HepG2 (cell line): Measurements from ENCODE around the gene TMEM171. TPM values are rescaled to one million over a fixed set of nuclear protein-coding genes. Genes with fewer than 3 reads are reported as not detected.

Experiments used
- ATAC-seq: fragments of 200-7000 bp; cut with Tn5 transposase; 3 replicates; pipeline ENCODE4 v1.9.1; 2020; ENCODE audit warnings: mild to moderate bottlenecking, moderate library complexity
- BruUV-seq: library from RNA; stranded (reverse); fragments of 400-500 nt; replicated peaks from 2 replicates; lab custom pipeline; 2021; lab: Mats Ljungman, UMichigan
- CTCF ChIA-PET: fragments of 300-600 bp; formaldehyde crosslinking; extraction: SDS; loops from one replicate; lab custom pipeline; 2021; ENCODE audit warnings: low total read pairs, inconsistent platforms, low intra/inter-chr PET ratio; lab: Yijun Ruan, JAX
- POLR2A ChIA-PET: fragments of 350-600 bp; sonication (Branson Sonifier 250); formaldehyde crosslinking; loops from one replicate; lab custom pipeline; 2020; ENCODE audit warnings: antibody characterized with exemption, inconsistent platforms; lab: Yijun Ruan, JAX
- DNase-seq: peaks from one replicate; pipeline ENCODE4 v3.0.0-alpha.2; 2015; ENCODE audit warnings: low spot score
- FAIRE-seq: peaks from 3 replicates; lab custom pipeline; 2011; peaks lifted over from hg19 to GRCh38; lab: Jason Lieb, UNC
- H2AFZ ChIP-seq: one replicate; pipeline ENCODE4 v1.6.1; 2011; ENCODE audit warnings: low read length, inconsistent platforms
- H3K27ac ChIP-seq: fragments of 300-600 bp; 3 replicates; pipeline ENCODE4 v1.8.0; 2011; ENCODE audit warnings: mixed run types, mild to moderate bottlenecking, mixed read lengths, low read length, inconsistent platforms; ENCODE audit not compliant: insufficient read depth; ENCODE audit errors: extremely low read length
- H3K27me3 ChIP-seq, 2 experiments: fragments of 200-600 bp in 1 of 2; 2 replicates in 1 of 2; 3 replicates in 1 of 2; pipeline versions ENCODE4 v1.6.0 to v1.8.0; 2011; ENCODE audit warnings: low read length in 2 of 2, mild to moderate bottlenecking in 2 of 2, moderate library complexity in 2 of 2, inconsistent platforms in 1 of 2; ENCODE audit not compliant: insufficient read depth in 2 of 2, control insufficient read depth in 1 of 2
- H3K36me3 ChIP-seq, 2 experiments: fragments of 200-600 bp in 1 of 2; replicated peaks in 1 of 2; 2 replicates in 1 of 2; 3 replicates in 1 of 2; pipeline versions ENCODE4 v1.5.1 to v1.8.0; 2011; ENCODE audit warnings: low read length in 2 of 2, inconsistent platforms in 1 of 2; ENCODE audit not compliant: insufficient read depth in 2 of 2, control insufficient read depth in 1 of 2
- H3K4me1 ChIP-seq: 2 replicates; pipeline ENCODE4 v1.5.1; 2012; ENCODE audit warnings: low read length, inconsistent platforms; ENCODE audit not compliant: insufficient read depth
- H3K4me2 ChIP-seq: 2 replicates; pipeline ENCODE4 v1.6.0; 2011; ENCODE audit warnings: low read depth, low read length, inconsistent platforms
- H3K4me3 ChIP-seq, 3 experiments: fragments of 200-600 bp in 1 of 3; sonication (generic), shearing (Covaris generic) in 1 of 3; replicated peaks in 1 of 3; 2 replicates each; pipeline ENCODE4 v1.5.1; 2011 to 2016; ENCODE audit warnings: low read length in 3 of 3, inconsistent platforms in 2 of 3, low read depth in 2 of 3, mild to moderate bottlenecking in 2 of 3, control low read depth in 1 of 3, mixed read lengths in 1 of 3; ENCODE audit not compliant: insufficient read depth in 1 of 3
- H3K79me2 ChIP-seq: one replicate; pipeline ENCODE4 v1.6.1; 2011; ENCODE audit warnings: low read length, inconsistent platforms; ENCODE audit not compliant: insufficient read depth
- H3K9ac ChIP-seq: 2 replicates; pipeline ENCODE4 v1.6.0; 2011; ENCODE audit warnings: mild to moderate bottlenecking, low read depth, low read length, inconsistent platforms; ENCODE audit not compliant: insufficient read depth
- H3K9me3 ChIP-seq: 2 replicates; pipeline ENCODE4 v1.5.1; 2012; ENCODE audit warnings: mild to moderate bottlenecking, low read length
- H4K20me1 ChIP-seq: 2 replicates; pipeline ENCODE4 v1.6.0; 2011; ENCODE audit warnings: inconsistent platforms, mild to moderate bottlenecking, low read length, moderate library complexity; ENCODE audit not compliant: insufficient read depth
- MATR3 ChIP-seq: sonication (generic); formaldehyde crosslinking; IDR thresholded peaks from 2 replicates; pipeline ENCODE4 v1.4.0; 2020; ENCODE audit warnings: missing genetic modification reagents
- ZBTB21 ChIP-seq: sonication (generic); formaldehyde crosslinking; IDR thresholded peaks from 2 replicates; pipeline ENCODE4 v1.4.0; 2020; ENCODE audit warnings: missing genetic modification reagents
- ZNF232 ChIP-seq: sonication (generic); formaldehyde crosslinking; IDR thresholded peaks from 2 replicates; pipeline ENCODE4 v1.4.0; 2020; ENCODE audit warnings: missing genetic modification reagents, borderline replicate concordance
- WGBS: methylation state at CpG from one replicate; pipeline ENCODE4 v1.1.6; 2017; ENCODE audit warnings: low lambda C conversion rate; 5-methylcytosine and 5-hydroxymethylcytosine counted together
- in situ Hi-C: cut with HindIII; loops from 2 replicates; pipeline ENCODE4 v1.10.0; 2017; ENCODE audit warnings: low pct_unique_long_range_greater_than_20kb; ENCODE audit not compliant: extremely low pct_ligation_motif_present
- intact Hi-C: fragments of 100-400 bp; cut with micrococcal nuclease; formaldehyde crosslinking; loops from one replicate; pipeline ENCODE4 v1.10.0; 2022; ENCODE audit not compliant: unreplicated experiment
- polyA plus RNA-seq, 8 experiments: library from polyadenylated mRNA; depleted of rRNA in 3 of 8; stranded (reverse) in 7 of 8; unstranded in 1 of 8; fragments of >200 nt; fragmentation: Illumina TruSeq in 4 of 8; extraction: Trizol in 4 of 8; gene quantifications; 2 replicates each; pipeline versions ENCODE4 v1.2.1 to v1.2.3, GENCODE V29; 2011 to 2016; ENCODE audit warnings: low read depth in 4 of 8, missing spikeins in 1 of 8, mixed read lengths in 1 of 8; ENCODE audit not compliant: insufficient read depth in 1 of 8
- total RNA-seq, 5 experiments: library from RNA; depleted of rRNA; stranded (reverse); fragments of >200 nt; fragmentation: Illumina TruSeq; extraction: Trizol; gene quantifications; 2 replicates each; pipeline ENCODE4 v1.2.3, GENCODE V29; 2016; ENCODE audit warnings: low read depth in 1 of 5
- TF ChIP-seq, protein P1 (sequence below): sonication (generic); formaldehyde crosslinking; IDR thresholded peaks from one replicate; pipeline ENCODE4 v1.5.1; 2020; ENCODE audit warnings: mild to moderate bottlenecking, missing genetic modification reagents; ENCODE audit errors: not compliant biosample characterization
- TF ChIP-seq, protein P2 (sequence below): sonication (generic); formaldehyde crosslinking; IDR thresholded peaks from 2 replicates; pipeline ENCODE4 v1.5.1; 2020; ENCODE audit warnings: mild to moderate bottlenecking, missing genetic modification reagents, moderate library complexity

The TMEM171 gene
- total and polyA plus RNA-seq, 2 of the 13 experiments (the other 11 are each of a cell fraction or from before 2014, with no cell fraction given): 0.12 TPM; not detected in 1

DNA sequence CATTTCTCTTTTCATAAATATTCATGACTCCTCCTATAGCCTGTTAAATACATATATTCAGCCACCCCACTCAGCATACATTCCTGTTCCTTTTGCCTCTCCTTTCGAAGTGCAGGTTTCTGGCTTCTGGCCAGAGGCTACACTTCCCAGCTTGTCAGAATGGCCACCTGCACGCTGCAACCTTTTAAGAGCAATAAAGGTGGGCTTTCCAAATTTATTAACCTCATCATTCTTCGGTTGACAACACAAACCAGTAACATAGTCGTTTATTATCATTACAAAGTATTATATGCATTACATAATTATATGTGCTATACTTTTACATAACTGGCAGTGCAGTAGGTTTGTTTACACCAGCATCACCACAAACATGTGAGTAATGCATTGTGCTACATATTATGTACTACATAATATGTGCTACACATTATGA is 16.5 kb upstream of the TMEM171 start:
- POLR2A ChIA-PET: no interaction called here
- no peak for DNase-seq
- 0% methylated on average over 4 of the region's 4 CpGs for WGBS
- no peaks in the 10 kb centered on the region for H3K9me3 ChIP-seq
- ATAC-seq: no peak
- H3K36me3 ChIP-seq: no peaks in the 10 kb centered on the region
- in situ Hi-C loops: no loop called here
- CTCF ChIA-PET: no interaction called here
- H3K27ac ChIP-seq: no peak overlapping the region
- no peak overlapping the region for H3K9ac ChIP-seq
- no peaks in the 10 kb centered on the region; a peak in 1 of 5 replicates for H3K27me3 ChIP-seq
- no TSS peak for BruUV-seq
- no peak overlapping the region for H3K4me3 ChIP-seq
- H3K4me1 ChIP-seq: no peaks in the 10 kb centered on the region
- no peaks in the 10 kb centered on the region for H4K20me1 ChIP-seq
- no peak overlapping the region for H3K4me2 ChIP-seq
- H3K79me2 ChIP-seq: no peaks in the 10 kb centered on the region
- no peak for FAIRE-seq
- TF ChIP-seq, protein P1, sequence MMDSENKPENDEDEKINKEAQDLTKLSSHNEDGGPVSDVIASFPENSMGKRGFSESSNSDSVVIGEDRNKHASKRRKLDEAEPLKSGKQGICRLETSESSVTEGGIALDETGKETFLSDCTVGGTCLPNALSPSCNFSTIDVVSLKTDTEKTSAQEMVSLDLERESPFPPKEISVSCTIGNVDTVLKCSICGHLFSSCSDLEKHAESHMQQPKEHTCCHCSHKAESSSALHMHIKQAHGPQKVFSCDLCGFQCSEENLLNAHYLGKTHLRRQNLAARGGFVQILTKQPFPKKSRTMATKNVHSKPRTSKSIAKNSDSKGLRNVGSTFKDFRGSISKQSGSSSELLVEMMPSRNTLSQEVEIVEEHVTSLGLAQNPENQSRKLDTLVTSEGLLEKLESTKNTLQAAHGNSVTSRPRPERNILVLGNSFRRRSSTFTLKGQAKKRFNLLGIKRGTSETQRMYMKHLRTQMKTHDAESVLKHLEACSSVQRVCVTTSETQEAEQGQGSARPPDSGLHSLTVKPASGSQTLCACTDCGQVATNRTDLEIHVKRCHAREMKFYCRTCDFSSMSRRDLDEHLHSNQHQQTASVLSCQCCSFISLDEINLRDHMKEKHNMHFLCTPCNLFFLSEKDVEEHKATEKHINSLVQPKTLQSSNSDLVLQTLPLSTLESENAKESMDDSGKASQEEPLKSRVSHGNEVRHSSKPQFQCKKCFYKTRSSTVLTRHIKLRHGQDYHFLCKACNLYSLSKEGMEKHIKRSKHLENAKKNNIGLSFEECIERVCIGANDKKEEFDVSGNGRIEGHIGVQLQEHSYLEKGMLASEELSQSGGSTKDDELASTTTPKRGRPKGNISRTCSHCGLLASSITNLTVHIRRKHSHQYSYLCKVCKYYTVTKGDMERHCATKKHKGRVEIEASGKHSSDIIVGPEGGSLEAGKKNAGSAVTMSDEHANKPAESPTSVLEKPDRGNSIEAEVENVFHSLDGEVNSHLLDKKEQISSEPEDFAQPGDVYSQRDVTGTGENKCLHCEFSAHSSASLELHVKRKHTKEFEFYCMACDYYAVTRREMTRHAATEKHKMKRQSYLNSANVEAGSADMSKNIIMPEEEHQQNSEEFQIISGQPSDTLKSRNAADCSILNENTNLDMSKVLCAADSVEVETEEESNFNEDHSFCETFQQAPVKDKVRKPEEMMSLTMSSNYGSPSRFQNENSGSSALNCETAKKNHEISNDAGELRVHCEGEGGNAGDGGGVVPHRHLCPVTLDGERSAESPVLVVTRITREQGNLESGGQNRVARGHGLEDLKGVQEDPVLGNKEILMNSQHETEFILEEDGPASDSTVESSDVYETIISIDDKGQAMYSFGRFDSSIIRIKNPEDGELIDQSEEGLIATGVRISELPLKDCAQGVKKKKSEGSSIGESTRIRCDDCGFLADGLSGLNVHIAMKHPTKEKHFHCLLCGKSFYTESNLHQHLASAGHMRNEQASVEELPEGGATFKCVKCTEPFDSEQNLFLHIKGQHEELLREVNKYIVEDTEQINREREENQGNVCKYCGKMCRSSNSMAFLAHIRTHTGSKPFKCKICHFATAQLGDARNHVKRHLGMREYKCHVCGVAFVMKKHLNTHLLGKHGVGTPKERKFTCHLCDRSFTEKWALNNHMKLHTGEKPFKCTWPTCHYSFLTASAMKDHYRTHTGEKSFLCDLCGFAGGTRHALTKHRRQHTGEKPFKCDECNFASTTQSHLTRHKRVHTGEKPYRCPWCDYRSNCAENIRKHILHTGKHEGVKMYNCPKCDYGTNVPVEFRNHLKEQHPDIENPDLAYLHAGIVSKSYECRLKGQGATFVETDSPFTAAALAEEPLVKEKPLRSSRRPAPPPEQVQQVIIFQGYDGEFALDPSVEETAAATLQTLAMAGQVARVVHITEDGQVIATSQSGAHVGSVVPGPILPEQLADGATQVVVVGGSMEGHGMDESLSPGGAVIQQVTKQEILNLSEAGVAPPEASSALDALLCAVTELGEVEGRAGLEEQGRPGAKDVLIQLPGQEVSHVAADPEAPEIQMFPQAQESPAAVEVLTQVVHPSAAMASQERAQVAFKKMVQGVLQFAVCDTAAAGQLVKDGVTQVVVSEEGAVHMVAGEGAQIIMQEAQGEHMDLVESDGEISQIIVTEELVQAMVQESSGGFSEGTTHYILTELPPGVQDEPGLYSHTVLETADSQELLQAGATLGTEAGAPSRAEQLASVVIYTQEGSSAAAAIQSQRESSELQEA (CRISPR knock-in tag): no peak
- TF ChIP-seq ZBTB21 (CRISPR knock-in tag) (no peak), ZNF232 (CRISPR knock-in tag) (no peak), MATR3 (no peak)
- TF ChIP-seq, protein P2, sequence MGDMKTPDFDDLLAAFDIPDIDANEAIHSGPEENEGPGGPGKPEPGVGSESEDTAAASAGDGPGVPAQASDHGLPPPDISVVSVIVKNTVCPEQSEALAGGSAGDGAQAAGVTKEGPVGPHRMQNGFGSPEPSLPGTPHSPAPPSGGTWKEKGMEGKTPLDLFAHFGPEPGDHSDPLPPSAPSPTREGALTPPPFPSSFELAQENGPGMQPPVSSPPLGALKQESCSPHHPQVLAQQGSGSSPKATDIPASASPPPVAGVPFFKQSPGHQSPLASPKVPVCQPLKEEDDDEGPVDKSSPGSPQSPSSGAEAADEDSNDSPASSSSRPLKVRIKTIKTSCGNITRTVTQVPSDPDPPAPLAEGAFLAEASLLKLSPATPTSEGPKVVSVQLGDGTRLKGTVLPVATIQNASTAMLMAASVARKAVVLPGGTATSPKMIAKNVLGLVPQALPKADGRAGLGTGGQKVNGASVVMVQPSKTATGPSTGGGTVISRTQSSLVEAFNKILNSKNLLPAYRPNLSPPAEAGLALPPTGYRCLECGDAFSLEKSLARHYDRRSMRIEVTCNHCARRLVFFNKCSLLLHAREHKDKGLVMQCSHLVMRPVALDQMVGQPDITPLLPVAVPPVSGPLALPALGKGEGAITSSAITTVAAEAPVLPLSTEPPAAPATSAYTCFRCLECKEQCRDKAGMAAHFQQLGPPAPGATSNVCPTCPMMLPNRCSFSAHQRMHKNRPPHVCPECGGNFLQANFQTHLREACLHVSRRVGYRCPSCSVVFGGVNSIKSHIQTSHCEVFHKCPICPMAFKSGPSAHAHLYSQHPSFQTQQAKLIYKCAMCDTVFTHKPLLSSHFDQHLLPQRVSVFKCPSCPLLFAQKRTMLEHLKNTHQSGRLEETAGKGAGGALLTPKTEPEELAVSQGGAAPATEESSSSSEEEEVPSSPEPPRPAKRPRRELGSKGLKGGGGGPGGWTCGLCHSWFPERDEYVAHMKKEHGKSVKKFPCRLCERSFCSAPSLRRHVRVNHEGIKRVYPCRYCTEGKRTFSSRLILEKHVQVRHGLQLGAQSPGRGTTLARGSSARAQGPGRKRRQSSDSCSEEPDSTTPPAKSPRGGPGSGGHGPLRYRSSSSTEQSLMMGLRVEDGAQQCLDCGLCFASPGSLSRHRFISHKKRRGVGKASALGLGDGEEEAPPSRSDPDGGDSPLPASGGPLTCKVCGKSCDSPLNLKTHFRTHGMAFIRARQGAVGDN: no peak
- H2AFZ ChIP-seq: no peak overlapping the region
- intact Hi-C loops: no loop called here
